H1 (cell line): Measurements from ENCODE around the gene HLA-DMB. TPM values are rescaled to one million over a fixed set of nuclear protein-coding genes. Genes with fewer than 3 reads are reported as not detected.

Source experiments
- CBX8 ChIP-seq: fragments of 300-800, 300-1000 bp; sonication (generic); IDR thresholded peaks from 2 replicates; pipeline ENCODE4 v1.7.1; 2016; ENCODE audit warnings: low read depth, low read length, borderline replicate concordance
- GABPA ChIP-seq: IDR thresholded peaks from 2 replicates; pipeline ENCODE4 v1.6.1; 2011; ENCODE audit warnings: mild to moderate bottlenecking, low read length, moderate library complexity, borderline replicate concordance; ENCODE audit not compliant: insufficient read depth
- KDM1A ChIP-seq: fragments of 200-600, 300-600 bp; sonication (generic); IDR thresholded peaks from 2 replicates; pipeline ENCODE4 v1.7.1; 2016; ENCODE audit warnings: mild to moderate bottlenecking, low read length, borderline replicate concordance
- SIN3A ChIP-seq, 2 experiments: IDR thresholded peaks in 1 of 2; conservative IDR thresholded peaks in 1 of 2; 2 replicates each; pipeline ENCODE4 v1.6.1; 2011 to 2012; ENCODE audit warnings: low read length in 2 of 2, improper control_type of control experiment in 1 of 2, low read depth in 1 of 2, mild to moderate bottlenecking in 1 of 2
- TCF12 ChIP-seq: IDR thresholded peaks from 2 replicates; pipeline ENCODE4 v1.6.1; 2011; ENCODE audit warnings: low read depth, mild to moderate bottlenecking, low read length
- ZNF274 ChIP-seq: IDR thresholded peaks from 2 replicates; pipeline ENCODE4 v1.7.0; 2012; ENCODE audit warnings: low read length, borderline replicate concordance; ENCODE audit errors: extremely low read depth
- polyA plus RNA-seq, 7 experiments: library from polyadenylated mRNA; depleted of rRNA in 3 of 7; stranded (reverse) in 5 of 7; unstranded in 2 of 7; fragments of >200 nt in 5 of 7; fragments of 200-250 nt in 2 of 7; gene quantifications; 1 replicate in 5 of 7; 2 replicates in 1 of 7; 4 replicates in 1 of 7; pipeline versions ENCODE4 v1.2.1 to v1.2.3, GENCODE V29; 2011 to 2013; ENCODE audit warnings: missing spikeins in 2 of 7, mixed read lengths in 2 of 7
- total RNA-seq: library from RNA; stranded (reverse); fragmentation: NEBNext Ultra II Directional; extraction: Animal tissue kit (Norgen Biotek cat#: 25700); gene quantifications from 2 replicates; pipeline ENCODE4 v1.2.1, GENCODE V29; 2021
- TF ChIP-seq, protein P1 (sequence below): IDR thresholded peaks from 2 replicates; pipeline ENCODE4 v1.6.1; 2012; ENCODE audit warnings: inconsistent platforms

The HLA-DMB gene
- total and polyA plus RNA-seq, 2 of the 8 experiments (the other 6 are each of a cell fraction or from before 2014, with no cell fraction given) = 2.7 to 4.7 TPM

DNA sequence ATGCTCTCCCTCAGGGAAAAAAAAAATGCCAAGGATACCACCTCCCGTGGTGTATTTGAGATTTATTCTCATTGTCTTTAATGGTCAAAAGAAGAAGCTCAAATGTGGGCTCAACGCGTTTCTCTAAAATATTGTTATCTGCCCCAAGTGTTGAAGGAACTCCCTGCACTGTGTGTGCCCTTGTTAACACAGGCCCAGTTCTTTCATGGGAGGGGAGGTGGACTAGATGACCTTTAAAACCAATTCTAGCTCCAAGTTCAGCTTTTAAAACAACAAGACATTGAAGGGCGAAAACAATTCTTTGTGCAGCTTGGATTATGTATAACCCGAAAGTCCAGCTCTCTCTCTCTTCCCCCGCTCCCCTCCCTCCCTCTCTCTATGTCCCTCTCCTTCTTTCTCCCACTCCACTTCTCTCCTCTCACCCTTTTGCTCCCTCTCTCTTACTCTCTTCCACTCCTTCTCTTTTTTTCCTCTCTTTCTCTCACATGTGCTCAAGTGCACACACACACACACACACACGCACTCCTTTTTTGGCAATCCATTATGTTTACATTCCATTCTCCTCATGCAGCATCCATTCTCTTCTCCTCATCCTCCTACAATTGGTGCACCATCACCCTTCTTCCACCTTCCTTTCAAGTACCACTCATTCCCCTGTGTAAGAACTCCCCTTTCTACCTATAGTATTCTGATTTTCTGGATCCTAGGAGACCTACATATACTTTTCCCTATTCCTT is 8.5 kb downstream of the HLA-DMB start (continued):
- TF ChIP-seq SIN3A (conservative IDR thresholded peaks at IDR 0.05 in 1 of 2, IDR thresholded peaks at IDR 0.05 in 1 of 2; ENCODE audit: low read depth in 1 of 2, low read length in 2 of 2) (no peak), CBX8 (no peak), KDM1A (no peak), TCF12 (no peak), ZNF274 (no peak), GABPA (no peak)
- TF ChIP-seq, protein P1, sequence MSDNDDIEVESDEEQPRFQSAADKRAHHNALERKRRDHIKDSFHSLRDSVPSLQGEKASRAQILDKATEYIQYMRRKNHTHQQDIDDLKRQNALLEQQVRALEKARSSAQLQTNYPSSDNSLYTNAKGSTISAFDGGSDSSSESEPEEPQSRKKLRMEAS = no peak
